LHCN-M2 (cell line): ENCODE results near the gene FNDC3B. TPM values are rescaled to one million over a fixed set of nuclear protein-coding genes. Genes with fewer than 3 reads are reported as not detected.

Experiments
- DNase-seq: peaks from one replicate; pipeline ENCODE4 v3.0.0-alpha.2; 2012; ENCODE audit warnings: low read depth
- total RNA-seq: library from RNA; depleted of rRNA; stranded (reverse); fragments of >200 nt; gene quantifications from 2 replicates; pipeline ENCODE4 v1.2.3, GENCODE V29; 2014

FNDC3B gene
- total RNA-seq, 1 experiment from 2014 or later = 40.4 TPM

DNA sequence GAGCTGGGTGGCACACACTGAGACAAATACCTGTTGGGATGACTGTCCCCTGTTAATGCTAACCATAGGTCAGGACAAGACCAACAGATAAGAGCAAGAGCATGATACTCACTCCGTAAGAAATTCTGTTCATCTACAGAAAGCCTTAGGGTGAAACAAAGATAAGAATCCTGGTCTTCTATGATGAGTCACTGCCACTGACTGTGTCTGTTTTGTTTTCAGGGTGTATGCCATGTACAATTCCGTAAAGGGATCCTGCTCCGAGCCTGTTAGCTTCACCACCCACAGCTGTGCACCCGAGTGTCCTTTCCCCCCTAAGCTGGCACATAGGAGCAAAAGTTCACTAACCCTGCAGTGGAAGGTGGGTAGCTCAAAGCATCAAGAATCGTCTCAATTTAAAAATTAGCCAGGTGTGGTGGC lies 267.8 kb downstream of the FNDC3B start:
- DNase-seq = peak; percentile 78

GRCh38 chr3:172309059-172309458 lies 269.7 kb downstream of the FNDC3B start:
- DNase-seq = no peak

DNA sequence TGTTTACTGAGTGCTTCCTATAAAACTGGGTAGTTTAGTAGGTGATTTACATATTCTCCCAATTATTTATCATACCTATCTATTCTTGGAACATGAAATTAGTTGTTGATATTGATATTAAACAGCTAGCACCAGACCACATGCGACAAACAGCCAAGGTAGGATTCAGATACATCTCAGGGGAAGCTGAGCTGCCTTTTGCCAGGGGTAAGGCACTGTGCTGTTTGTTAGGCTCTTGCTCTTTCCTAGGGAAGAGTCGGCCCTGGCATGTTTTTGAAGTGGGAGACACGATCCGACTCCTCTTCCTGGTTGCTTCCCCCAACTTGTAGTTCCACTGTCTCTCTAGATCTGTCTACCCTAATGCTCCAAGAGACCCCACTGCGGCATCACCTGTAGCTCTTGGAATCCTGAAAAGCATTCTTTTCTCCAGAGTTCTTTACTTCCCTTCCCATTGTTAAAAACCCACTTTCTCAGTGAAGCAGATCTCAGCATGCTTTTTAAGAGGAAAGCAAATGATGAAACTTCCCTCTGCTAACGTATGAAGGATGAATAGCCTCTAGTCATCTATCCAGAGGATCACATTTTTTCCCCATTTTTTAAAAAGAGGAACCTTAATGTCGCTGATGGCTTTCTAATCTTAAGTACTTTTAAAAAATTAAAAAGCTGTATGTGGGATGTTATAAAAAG lies 270.5 kb downstream of the FNDC3B start:
- no peak for DNase-seq

DNA sequence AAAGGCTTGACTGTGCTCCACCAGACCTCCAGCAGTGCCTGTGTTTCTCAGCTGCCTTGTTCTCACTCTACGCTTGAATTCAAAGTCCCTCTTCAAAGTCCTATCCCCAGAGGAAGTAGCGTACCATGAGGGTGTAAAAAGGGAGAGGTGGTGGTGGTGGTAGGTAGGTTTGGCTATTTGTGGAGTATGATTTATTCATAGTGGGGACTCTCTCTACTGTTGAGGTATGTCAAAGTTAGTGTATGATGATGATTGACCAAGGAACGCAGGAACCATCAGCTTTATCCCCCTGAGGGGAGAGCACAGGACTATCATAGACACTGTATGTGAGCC lies 271.0 kb downstream of the FNDC3B start:
- DNase-seq = no peak

GRCh38 chr3:172311217-172311616 lies 271.8 kb downstream of the FNDC3B start:
- DNase-seq = no peak

- DNase-seq = no peak
Measured at GRCh38 chr3:172312001-172312400, 272.6 kb downstream of the FNDC3B start.

DNA sequence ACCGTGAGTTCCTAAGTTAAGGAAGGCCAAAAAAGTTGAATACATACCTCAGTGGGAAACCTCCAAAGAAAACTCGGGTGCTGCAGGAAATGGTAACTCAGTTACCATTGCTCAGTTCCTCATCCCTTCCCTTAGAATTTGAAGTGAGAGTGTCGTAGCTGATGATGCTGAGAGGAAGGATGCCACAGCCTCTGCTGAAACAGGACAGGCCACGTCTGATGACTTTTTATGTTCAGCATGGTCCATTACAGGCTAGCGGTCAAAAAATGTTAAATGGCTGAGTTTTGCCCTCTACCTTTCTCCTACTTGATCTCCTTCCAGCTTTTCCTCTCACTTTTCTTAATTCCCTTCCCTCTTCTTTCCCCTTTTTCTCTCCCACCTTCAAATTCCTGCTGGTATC lies 273.3 kb downstream of the FNDC3B start:
- DNase-seq = no peak

GRCh38 chr3:172313671-172314070 lies 274.3 kb downstream of the FNDC3B start:
- DNase-seq = peak; percentile 9

DNA sequence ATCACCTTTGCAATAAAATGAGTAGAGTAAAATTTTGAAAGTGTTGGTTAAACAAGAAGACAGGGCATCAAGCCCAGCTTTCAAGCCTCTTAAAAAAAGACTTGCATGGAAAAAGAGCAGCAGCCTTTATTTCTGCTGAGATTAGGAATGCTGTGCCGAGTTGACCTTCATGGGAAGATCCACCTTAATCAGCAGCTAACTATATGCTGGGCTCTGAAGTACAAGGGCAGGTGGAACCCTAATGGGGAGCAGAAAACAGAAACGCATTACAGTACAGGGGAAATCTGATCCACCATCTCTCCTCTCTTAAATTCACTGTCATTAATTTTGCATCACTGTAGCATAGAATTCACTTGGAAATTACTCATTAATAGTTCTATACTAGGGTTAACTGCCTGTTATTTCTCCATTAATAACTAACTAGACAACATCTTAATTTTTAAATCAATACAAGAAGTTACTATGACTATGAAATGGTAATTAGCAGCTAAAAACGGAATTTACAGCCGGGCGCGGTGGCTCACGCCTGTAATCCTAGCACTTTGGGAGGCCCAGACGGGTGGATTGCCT lies 275.3 kb downstream of the FNDC3B start:
- peak; percentile 4 for DNase-seq

- peak; percentile 75 for DNase-seq
Measured at GRCh38 chr3:172315401-172316091, 276.2 kb downstream of the FNDC3B start.

DNA sequence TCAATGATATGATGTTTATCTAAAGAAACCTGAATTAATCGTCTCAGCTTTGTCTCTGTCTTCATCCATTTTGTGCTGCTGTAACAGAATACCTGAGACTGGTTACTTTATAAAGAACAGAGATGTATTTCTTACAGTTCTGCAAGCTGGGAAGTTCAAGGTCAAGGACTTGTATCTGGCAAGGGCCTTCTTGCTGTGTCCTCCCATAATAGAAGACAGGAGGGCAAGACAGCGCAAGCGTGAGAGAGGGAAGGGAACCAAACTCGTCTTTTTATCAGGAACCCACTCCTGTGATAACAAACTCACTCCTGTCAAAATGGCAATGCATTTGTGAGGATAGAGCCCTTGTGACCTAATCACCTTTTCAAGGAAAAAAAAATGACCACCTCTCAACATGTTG lies 277.4 kb downstream of the FNDC3B start:
- no peak for DNase-seq

DNA sequence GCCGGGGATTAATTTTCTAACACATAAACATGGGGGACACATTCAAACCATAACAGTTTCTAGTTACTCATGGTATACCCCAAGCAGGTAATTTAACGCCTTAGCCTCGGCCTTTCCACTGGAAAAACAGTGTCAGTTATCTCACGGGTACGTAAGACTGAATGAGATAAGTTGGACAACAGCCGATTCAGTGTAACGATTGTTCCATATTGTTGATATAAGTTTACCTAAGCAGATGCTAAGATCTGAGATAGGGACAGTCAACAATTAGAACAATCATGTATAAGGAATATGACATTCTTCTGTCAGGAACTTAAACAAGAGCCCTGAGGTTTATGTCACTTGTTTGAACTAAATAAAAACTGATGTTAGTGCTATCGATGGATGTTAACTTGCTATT lies 278.1 kb downstream of the FNDC3B start:
- no peak for DNase-seq

- peak; percentile 99 for DNase-seq
Measured at GRCh38 chr3:172317984-172318383, 278.6 kb downstream of the FNDC3B start.

DNA sequence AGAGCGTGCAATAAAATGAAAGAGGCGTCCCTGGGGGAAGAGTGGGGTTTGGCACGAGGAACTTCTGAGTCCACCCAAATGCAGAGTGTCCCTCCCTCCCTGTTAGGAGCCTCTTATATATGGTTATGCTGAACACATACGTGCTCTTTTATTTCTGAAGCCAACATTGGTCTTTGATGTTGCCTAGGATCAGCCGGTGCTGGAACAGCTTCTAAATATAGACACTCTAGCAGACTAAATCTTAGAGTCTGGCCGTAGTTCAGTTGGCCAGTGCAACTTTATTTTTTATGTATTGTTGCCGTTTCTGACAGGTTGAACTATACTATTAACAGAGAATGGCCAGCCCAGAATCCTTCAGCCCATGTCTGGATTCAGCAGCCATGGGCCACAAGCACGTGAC lies 280.2 kb downstream of the FNDC3B start:
- DNase-seq = no peak

GRCh38 chr3:172320468-172320867 lies 281.1 kb downstream of the FNDC3B start:
- DNase-seq = no peak

DNA sequence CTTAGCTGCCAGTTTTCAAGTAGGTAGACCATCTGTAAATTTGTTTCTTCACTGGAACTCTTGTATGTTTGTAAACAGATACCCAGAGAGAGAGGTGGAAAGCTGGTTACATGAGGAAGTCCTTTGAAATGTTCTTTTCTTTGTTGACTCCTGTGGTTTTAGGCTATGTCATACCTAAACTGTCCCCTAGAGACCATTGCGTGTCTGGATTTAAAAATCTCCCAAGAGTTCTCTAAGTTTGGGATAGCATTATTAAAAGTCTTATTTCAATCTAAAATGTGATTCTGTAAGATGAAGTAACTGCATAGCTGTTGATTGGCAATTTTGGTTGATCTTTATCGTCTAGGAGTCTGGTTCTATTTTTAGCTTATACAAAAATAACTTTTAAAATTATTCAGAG lies 281.7 kb downstream of the FNDC3B start:
- peak; percentile 92 for DNase-seq

DNA sequence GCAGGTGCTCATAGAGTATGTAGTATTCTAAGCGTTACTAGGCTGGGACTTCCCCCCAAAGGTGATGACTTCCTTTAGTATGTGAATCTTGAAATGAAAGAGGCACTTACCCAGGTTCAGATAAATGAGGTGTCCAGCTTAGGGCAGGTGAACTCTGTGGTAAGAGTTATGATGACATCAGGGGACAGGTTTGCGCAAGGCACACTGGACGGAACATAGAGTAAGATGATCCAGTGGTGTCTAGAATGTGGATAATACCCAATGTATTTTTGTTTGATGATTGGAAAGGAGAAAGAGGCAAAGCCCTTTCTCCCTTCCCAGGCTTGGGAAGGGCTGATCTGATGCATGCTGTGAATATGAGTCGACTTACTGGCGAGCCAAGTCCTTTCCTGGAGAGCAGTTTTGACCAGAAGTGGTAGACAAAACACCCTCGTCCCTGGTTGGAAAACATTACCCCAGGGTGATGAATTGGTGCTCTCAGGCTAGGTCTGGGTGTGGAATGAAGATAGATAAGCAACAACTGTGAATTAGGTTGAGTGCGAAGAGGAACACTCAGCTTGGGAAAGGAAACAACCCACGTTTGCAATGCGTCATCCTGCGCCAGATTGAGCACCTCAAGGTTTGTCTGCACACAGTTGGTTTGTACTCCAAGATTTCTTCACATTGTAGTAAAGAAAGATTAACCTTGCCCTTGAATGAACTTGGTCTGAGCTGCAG lies 284.7 kb downstream of the FNDC3B start:
- peak; percentile 56 for DNase-seq

DNA sequence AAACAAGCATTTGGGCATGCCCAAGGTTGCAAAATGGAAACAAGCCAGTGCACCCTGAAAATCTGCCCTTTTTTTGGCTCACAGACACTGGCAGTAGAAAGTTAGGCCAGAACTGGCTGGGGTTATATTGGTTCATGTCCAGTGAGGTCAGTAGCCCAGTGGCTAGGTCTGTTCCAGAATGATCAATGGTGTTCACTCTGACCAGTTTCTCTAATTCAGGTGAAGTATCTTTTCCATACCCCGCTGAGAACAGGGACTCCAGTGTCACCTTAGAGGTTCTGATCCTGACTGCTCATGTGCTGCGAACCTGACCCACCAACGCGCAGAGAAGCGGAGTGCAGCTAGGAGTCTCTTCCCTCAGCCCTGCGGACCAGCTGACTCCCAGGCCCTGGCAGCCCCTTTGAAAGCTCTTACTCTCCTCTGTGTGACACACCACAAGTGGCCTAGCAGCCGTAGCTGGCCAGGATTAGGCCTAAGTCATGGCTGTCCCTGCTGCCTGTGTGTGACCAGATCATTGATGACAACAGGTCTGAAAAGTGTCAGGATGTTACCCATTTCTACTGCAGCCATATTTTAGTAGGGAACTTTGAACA lies 285.3 kb downstream of the FNDC3B start:
- no peak for DNase-seq

GRCh38 chr3:172325461-172325860 lies 286.1 kb downstream of the FNDC3B start:
- DNase-seq = no peak

DNA sequence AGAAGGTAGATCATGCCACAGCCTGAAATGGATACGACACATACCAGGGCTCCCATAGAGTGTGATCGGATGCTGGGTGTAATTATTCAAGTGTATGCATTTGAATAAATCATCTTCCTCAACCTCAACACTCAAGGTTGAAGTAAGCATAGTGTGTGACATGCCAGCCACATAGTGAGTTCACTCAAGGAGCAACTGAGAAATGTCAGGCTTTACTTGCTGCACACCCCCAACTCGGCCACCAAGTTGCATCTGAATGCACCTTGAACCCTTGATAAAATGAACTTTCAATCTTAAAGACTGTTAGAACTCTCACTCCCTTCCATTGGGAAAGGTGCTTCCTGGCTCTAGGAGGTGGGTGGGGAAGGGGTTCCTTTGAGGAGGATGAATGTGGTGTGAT lies 287.6 kb downstream of the FNDC3B start:
- no peak for DNase-seq

GRCh38 chr3:172328282-172328681 lies 288.9 kb downstream of the FNDC3B start:
- DNase-seq = no peak

GRCh38 chr3:172329070-172329469 lies 289.7 kb downstream of the FNDC3B start:
- no peak for DNase-seq
